ENCODE results near the gene LRRC27. TPM values are rescaled to one million over a fixed set of nuclear protein-coding genes. Genes with fewer than 3 reads are reported as not detected.

Gene LRRC27
- total RNA-seq, 4 donors from 2014 or later = 5.1 to 22.3 (median 18.5) TPM

DNA sequence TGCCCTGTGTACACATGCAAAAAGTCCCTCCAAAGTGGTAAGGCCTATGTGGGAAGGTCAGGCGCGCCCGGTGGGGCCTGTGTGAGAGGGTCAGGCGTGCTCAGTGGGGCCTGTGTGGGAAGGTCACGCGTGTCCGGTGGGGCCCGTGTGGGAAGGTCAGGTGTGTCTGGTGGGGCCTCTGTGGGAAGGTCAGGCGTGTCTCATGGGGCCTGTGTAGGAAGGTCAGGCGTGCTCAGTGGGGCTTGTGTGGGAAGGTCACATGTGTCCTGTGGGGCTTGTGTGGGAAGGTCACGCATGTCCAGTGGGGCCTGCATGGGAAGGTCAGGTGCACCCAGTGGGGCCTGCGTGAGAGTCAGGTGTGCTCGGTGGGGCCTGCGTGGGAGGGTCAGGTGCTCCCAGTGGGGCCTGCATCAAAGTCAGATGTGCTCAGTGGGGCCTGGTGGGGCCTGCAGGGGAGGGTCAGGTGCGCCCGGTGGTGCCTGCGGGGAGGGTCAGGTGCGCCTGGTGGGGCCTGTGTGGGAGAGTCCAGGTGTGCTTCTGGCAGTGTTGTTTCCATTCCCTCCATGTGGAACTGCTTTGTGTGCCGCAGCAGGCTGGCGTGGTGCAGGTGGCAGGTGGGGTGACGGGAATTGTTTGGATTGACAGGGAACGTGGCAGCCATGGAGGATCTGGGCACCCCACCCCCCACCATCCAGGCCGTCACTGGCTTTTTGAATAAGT is 15.4 kb downstream of the LRRC27 start:
- Histone ChIP-seq H3K36me3 (peaks cover 0 to 17% (median 0%) of the 10 kb centered on the region in 3 donors), H3K4me3 (no peak overlapping the region), H3K27me3 (no peaks in the 10 kb centered on the region), H3K9me3 (no peaks in the 10 kb centered on the region), H3K4me1 (no peaks in the 10 kb centered on the region), H3K27ac (no peak overlapping the region)
- no peak for DNase-seq
- no peak for TF ChIP-seq POLR2A (IDR thresholded peaks at IDR 0.05)
- TF ChIP-seq, protein P1, sequence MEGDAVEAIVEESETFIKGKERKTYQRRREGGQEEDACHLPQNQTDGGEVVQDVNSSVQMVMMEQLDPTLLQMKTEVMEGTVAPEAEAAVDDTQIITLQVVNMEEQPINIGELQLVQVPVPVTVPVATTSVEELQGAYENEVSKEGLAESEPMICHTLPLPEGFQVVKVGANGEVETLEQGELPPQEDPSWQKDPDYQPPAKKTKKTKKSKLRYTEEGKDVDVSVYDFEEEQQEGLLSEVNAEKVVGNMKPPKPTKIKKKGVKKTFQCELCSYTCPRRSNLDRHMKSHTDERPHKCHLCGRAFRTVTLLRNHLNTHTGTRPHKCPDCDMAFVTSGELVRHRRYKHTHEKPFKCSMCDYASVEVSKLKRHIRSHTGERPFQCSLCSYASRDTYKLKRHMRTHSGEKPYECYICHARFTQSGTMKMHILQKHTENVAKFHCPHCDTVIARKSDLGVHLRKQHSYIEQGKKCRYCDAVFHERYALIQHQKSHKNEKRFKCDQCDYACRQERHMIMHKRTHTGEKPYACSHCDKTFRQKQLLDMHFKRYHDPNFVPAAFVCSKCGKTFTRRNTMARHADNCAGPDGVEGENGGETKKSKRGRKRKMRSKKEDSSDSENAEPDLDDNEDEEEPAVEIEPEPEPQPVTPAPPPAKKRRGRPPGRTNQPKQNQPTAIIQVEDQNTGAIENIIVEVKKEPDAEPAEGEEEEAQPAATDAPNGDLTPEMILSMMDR (IDR thresholded peaks at IDR 0.05) = no peak

DNA sequence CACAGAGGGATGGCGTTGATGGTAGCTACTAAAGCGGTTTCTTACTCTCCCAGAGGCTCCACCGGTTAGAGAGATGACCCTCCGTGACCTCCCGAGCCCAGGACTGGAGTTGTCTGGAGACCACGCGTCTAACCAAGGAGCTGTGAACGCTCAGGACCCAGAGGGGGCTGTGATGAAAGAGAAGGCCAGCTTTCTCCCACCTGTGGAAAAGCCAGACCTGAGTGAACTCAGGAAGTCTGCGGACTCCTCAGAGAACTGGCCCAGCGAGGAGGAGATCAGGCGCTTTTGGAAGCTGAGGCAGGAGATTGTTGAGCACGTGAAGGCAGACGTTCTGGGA is 15.9 kb downstream of the LRRC27 start:
- Histone ChIP-seq H3K4me3 (no peak overlapping the region), H3K27ac (no peak overlapping the region), H3K36me3 (peaks cover 0 to 12% (median 0%) of the 10 kb centered on the region in 3 donors), H3K9me3 (no peaks in the 10 kb centered on the region), H3K27me3 (no peaks in the 10 kb centered on the region), H3K4me1 (no peaks in the 10 kb centered on the region)
- no peak for DNase-seq
- no peak for TF ChIP-seq POLR2A (IDR thresholded peaks at IDR 0.05)
- TF ChIP-seq, protein P1 (IDR thresholded peaks at IDR 0.05) = no peak

DNA sequence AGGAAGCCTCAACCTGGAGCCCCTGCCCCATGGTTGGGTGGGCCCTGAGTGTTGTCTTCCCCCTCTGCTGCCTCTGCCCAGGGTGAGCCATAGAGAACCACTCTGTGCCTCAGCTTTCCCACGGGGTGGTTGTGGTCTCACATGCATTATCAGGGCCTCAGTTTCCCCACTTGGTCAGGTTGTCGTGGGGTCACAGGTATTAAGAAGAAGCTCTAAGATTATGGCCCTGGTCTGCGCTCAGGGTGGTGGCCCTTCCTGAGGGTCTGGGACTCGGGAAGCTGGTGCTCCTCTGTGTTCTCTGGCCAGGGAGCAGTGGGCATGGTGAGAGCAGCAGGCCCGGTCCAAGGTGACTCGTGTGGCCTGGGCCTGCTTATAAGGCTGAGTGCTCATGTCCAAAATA is 17.8 kb downstream of the LRRC27 start:
- peak in 1 of 3 donors; percentile 30 for DNase-seq
- Histone ChIP-seq H3K27ac (no peak overlapping the region), H3K4me3 (no peak overlapping the region), H3K36me3 (peaks cover 0 to 6% (median 0%) of the 10 kb centered on the region in 3 donors), H3K27me3 (no peaks in the 10 kb centered on the region), H3K4me1 (no peaks in the 10 kb centered on the region), H3K9me3 (no peaks in the 10 kb centered on the region)
- TF ChIP-seq, protein P1 (IDR thresholded peaks at IDR 0.05) = no peak
- no peak for TF ChIP-seq POLR2A (IDR thresholded peaks at IDR 0.05)

DNA sequence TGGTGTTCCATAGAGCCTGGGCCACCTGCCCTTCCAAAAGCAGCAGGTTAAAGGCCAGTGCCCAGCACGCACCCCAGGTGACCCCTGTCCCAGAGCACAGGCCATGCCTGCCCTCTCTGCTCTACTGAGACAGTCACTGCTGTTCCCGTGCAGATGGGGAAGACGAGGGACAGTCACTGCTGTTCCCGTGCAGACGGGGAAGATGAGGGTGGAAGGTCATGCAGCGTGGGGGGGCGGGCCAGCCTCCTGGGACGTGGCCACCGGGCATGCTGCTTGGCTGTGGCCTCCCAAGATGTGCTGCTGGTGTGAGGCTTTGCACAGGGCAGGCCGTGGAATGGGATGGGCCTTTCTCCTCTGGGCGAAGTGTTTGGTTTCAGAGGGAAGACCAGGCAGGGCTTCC is 18.4 kb downstream of the LRRC27 start:
- Histone ChIP-seq H3K36me3 (peaks cover 0 to 3% (median 0%) of the 10 kb centered on the region in 3 donors), H3K27ac (no peak overlapping the region), H3K27me3 (no peaks in the 10 kb centered on the region), H3K4me3 (no peak overlapping the region), H3K4me1 (no peaks in the 10 kb centered on the region), H3K9me3 (no peaks in the 10 kb centered on the region)
- no peak for TF ChIP-seq POLR2A (IDR thresholded peaks at IDR 0.05)
- TF ChIP-seq, protein P1 (IDR thresholded peaks at IDR 0.05) = no peak
- DNase-seq = no peak

DNA sequence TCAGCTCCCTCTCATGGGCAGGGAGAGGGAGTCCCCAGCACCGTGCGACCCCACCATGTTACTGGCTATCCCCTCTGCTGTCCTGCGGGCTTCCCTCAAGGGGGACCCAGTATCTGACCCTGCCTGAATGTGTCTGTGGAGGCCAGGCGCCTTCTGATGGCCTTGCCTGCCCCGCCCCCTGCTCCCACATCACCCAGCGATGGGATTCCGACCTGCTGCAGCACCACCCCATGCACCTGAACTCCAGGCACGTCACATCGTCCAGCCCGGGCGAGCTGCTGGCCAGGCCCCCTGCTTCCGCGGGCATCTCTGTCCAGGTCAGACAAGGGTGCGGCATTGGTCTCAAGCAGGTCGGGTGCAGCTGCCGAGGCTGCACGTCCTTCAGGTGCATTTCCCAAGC is 19.0 kb downstream of the LRRC27 start:
- Histone ChIP-seq H3K9me3 (no peaks in the 10 kb centered on the region), H3K27me3 (no peaks in the 10 kb centered on the region), H3K27ac (no peak overlapping the region), H3K4me1 (no peaks in the 10 kb centered on the region), H3K36me3 (peaks cover 0 to under 1% (median 0%) of the 10 kb centered on the region in 3 donors), H3K4me3 (no peak overlapping the region)
- peak in 1 of 3 donors; percentile 42 for DNase-seq
- TF ChIP-seq, protein P1 (IDR thresholded peaks at IDR 0.05) = no peak
- TF ChIP-seq POLR2A (IDR thresholded peaks at IDR 0.05) = no peak

Measured in Peyer's patch (tissue), 4 donors.